Measurements from ENCODE around the gene NEK1.

The NEK1 gene

GRCh38 chr4:169611991-169612870 is at the start of gene NEK1:
Gene NEK1, minus strand, starts transcription at chr4:169612583. Its CDS starts 9,953 bp downstream, at chr4:169602630.
- peak; percentile 77 for DNase-seq (ENCODE audit: low read depth)

GRCh38 chr4:169661761-169662160 is 49.4 kb upstream of the NEK1 start:
- DNase-seq (ENCODE audit: low read depth), result no peak

GRCh38 chr4:169660929-169661328 is 48.5 kb upstream of the NEK1 start:
- DNase-seq (ENCODE audit: low read depth), result no peak

GRCh38 chr4:169659716-169660670 is 47.6 kb upstream of the NEK1 start:
- peak; percentile 33 for DNase-seq (ENCODE audit: low read depth)

- no peak for DNase-seq (ENCODE audit: low read depth)
Observed at GRCh38 chr4:169658975-169659715, 46.8 kb upstream of the NEK1 start.

- no peak for DNase-seq (ENCODE audit: low read depth)
Observed at GRCh38 chr4:169658196-169658595, 45.8 kb upstream of the NEK1 start.

GRCh38 chr4:169657470-169658107 is 45.2 kb upstream of the NEK1 start:
- no peak for DNase-seq (ENCODE audit: low read depth)

GRCh38 chr4:169655401-169655800 is 43.0 kb upstream of the NEK1 start:
- no peak for DNase-seq (ENCODE audit: low read depth)

GRCh38 chr4:169652535-169652934 is 40.2 kb upstream of the NEK1 start:
- DNase-seq (ENCODE audit: low read depth), result no peak

GRCh38 chr4:169650227-169650936 is 38.0 kb upstream of the NEK1 start:
- no peak for DNase-seq (ENCODE audit: low read depth)

- no peak for DNase-seq (ENCODE audit: low read depth)
Observed at GRCh38 chr4:169649545-169650226, 37.3 kb upstream of the NEK1 start.

GRCh38 chr4:169645627-169646026 is 33.2 kb upstream of the NEK1 start:
- DNase-seq (ENCODE audit: low read depth), result no peak

GRCh38 chr4:169644802-169645201 is 32.4 kb upstream of the NEK1 start:
- DNase-seq (ENCODE audit: low read depth), result no peak

GRCh38 chr4:169640261-169640870 is 28.0 kb upstream of the NEK1 start:
- DNase-seq (ENCODE audit: low read depth), result no peak

- no peak for DNase-seq (ENCODE audit: low read depth)
Observed at GRCh38 chr4:169634975-169635374, 22.6 kb upstream of the NEK1 start.

- DNase-seq (ENCODE audit: low read depth), result no peak
Observed at GRCh38 chr4:169632896-169633295, 20.5 kb upstream of the NEK1 start.

- no peak for DNase-seq (ENCODE audit: low read depth)
Observed at GRCh38 chr4:169630069-169630468, 17.7 kb upstream of the NEK1 start.

GRCh38 chr4:169628579-169628978 is 16.2 kb upstream of the NEK1 start:
- DNase-seq (ENCODE audit: low read depth), result no peak

- no peak for DNase-seq (ENCODE audit: low read depth)
Observed at GRCh38 chr4:169627307-169627706, 14.9 kb upstream of the NEK1 start.
